ENCODE measurements around the gene SAMD7.

DNA sequence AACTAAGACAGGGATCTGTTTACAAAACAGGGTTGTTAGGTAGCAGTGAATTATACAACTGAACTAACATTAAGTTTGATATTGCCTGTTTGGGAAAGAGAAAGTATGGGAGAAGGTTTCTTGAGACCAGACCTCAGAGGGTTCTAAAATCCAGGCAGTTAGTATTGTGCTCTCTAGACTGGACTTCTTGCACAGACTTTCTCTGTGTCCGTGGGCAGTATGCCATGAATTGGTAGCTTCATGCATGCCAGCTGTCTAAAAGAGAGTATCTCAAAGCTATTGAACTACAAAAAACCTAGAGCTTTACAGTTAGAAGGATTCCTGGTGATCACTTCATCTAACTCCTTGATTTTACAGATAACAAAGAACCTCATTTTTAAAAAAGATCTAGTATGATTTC is 12.5 kb downstream of the SAMD7 start:
- no peak for TF ChIP-seq ONECUT2 (CRISPR knock-in tag; IDR thresholded peaks at IDR 0.05)
- TF ChIP-seq, protein P1, sequence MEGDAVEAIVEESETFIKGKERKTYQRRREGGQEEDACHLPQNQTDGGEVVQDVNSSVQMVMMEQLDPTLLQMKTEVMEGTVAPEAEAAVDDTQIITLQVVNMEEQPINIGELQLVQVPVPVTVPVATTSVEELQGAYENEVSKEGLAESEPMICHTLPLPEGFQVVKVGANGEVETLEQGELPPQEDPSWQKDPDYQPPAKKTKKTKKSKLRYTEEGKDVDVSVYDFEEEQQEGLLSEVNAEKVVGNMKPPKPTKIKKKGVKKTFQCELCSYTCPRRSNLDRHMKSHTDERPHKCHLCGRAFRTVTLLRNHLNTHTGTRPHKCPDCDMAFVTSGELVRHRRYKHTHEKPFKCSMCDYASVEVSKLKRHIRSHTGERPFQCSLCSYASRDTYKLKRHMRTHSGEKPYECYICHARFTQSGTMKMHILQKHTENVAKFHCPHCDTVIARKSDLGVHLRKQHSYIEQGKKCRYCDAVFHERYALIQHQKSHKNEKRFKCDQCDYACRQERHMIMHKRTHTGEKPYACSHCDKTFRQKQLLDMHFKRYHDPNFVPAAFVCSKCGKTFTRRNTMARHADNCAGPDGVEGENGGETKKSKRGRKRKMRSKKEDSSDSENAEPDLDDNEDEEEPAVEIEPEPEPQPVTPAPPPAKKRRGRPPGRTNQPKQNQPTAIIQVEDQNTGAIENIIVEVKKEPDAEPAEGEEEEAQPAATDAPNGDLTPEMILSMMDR (CRISPR knock-in tag; IDR thresholded peaks at IDR 0.05) = no peak
